Keratinocyte (primary cell): ENCODE measurements around the gene ZNF584. TPM values are rescaled to one million over a fixed set of nuclear protein-coding genes. Genes with fewer than 3 reads are reported as not detected.
A peak's percentile ranks its signal among the peaks of the same experiment; 100 is the strongest.

Source experiments
- DNase-seq: peaks from one replicate; pipeline ENCODE4 v3.0.0-alpha.2; 2011; ENCODE audit warnings: low read depth, missing footprints, low spot score
- FAIRE-seq: peaks from 2 replicates; lab custom pipeline; 2011; peaks lifted over from hg19 to GRCh38; lab: Jason Lieb, UNC
- H2AFZ ChIP-seq: 2 replicates; pipeline ENCODE4 v1.6.0; 2012; ENCODE audit warnings: low read length, control low read depth, inconsistent platforms; ENCODE audit not compliant: control insufficient read depth
- H3K27ac ChIP-seq: 2 replicates; pipeline ENCODE4 v1.5.1; 2011; ENCODE audit warnings: low read length; ENCODE audit not compliant: control insufficient read depth, insufficient read depth
- H3K27me3 ChIP-seq: 3 replicates; pipeline ENCODE4 v1.6.0; 2011; ENCODE audit warnings: low read length; ENCODE audit not compliant: control insufficient read depth, insufficient read depth; ENCODE audit errors: extremely low read depth
- H3K36me3 ChIP-seq, 2 experiments: 2 replicates in 1 of 2; 3 replicates in 1 of 2; pipeline ENCODE4 v1.5.1; 2011; ENCODE audit warnings: low read length in 2 of 2, mild to moderate bottlenecking in 1 of 2; ENCODE audit not compliant: control insufficient read depth in 2 of 2, insufficient read depth in 2 of 2; ENCODE audit errors: extremely low read depth in 1 of 2
- H3K4me1 ChIP-seq: 3 replicates; pipeline ENCODE4 v1.5.1; 2011; ENCODE audit warnings: low read length; ENCODE audit not compliant: control insufficient read depth, insufficient read depth; ENCODE audit errors: extremely low read depth
- H3K4me2 ChIP-seq: 3 replicates; pipeline ENCODE4 v1.6.0; 2011; ENCODE audit warnings: low read depth, low read length; ENCODE audit not compliant: control insufficient read depth, insufficient read depth; ENCODE audit errors: extremely low read depth
- H3K4me3 ChIP-seq, 3 experiments: fragments of 200-600 bp in 1 of 3; sonication (generic) in 1 of 3; 2 replicates in 2 of 3; 3 replicates in 1 of 3; pipeline ENCODE4 v1.5.1; 2011 to 2016; ENCODE audit warnings: low read length in 3 of 3, mild to moderate bottlenecking in 3 of 3, control low read depth in 2 of 3, inconsistent platforms in 1 of 3, low read depth in 1 of 3, mixed read lengths in 1 of 3, mixed run types in 1 of 3, moderate library complexity in 1 of 3; ENCODE audit not compliant: control insufficient read depth in 2 of 3, insufficient read depth in 2 of 3; ENCODE audit errors: extremely low read depth in 1 of 3
- H3K79me2 ChIP-seq: 2 replicates; pipeline ENCODE4 v1.6.0; 2012; ENCODE audit warnings: low read length; ENCODE audit not compliant: control insufficient read depth, insufficient read depth
- H3K9ac ChIP-seq: 3 replicates; pipeline ENCODE4 v1.6.0; 2011; ENCODE audit warnings: low read length; ENCODE audit not compliant: control insufficient read depth, insufficient read depth; ENCODE audit errors: extremely low read depth
- H3K9me1 ChIP-seq: 3 replicates; pipeline ENCODE4 v1.6.0; 2011; ENCODE audit warnings: low read length; ENCODE audit not compliant: control insufficient read depth, insufficient read depth; ENCODE audit errors: extremely low read depth
- H3K9me3 ChIP-seq: 2 replicates; pipeline ENCODE4 v1.5.1; 2012; ENCODE audit warnings: low read depth, low read length; ENCODE audit not compliant: control insufficient read depth
- H4K20me1 ChIP-seq: 3 replicates; pipeline ENCODE4 v1.6.0; 2011; ENCODE audit warnings: low read length; ENCODE audit not compliant: control insufficient read depth, insufficient read depth; ENCODE audit errors: extremely low read depth
- CTCF ChIP-seq, 3 experiments: IDR thresholded peaks in 1 of 3; conservative IDR thresholded peaks in 1 of 3; optimal IDR thresholded peaks in 1 of 3; 2 replicates in 2 of 3; 3 replicates in 1 of 3; pipeline versions ENCODE3 to v1.5.1; 2011; ENCODE audit warnings: low read length in 3 of 3, mild to moderate bottlenecking in 3 of 3, moderate library complexity in 2 of 3, control low read depth in 1 of 3, inconsistent platforms in 1 of 3; ENCODE audit not compliant: insufficient read depth in 2 of 3; ENCODE audit errors: extremely low read depth in 1 of 3
- EZH2 ChIP-seq: IDR thresholded peaks from one replicate; pipeline ENCODE4 v1.6.1; 2012; ENCODE audit warnings: inconsistent platforms, mild to moderate bottlenecking, low read length, moderate library complexity
- dilution Hi-C: fragments of 300-500 bp; cut with MboI; formaldehyde crosslinking; loops from one replicate; pipeline ENCODE4 v1.7.0; 2020; ENCODE audit warnings: low sequenced_read_pairs; ENCODE audit not compliant: extremely low pct_ligation_motif_present
- polyA plus RNA-seq, 5 experiments: library from polyadenylated mRNA; depleted of rRNA in 3 of 5; stranded (reverse) in 3 of 5; stranded (forward) in 1 of 5; unstranded in 1 of 5; fragments of >200 nt; gene quantifications; 1 replicate in 1 of 5; 2 replicates in 3 of 5; 3 replicates in 1 of 5; pipeline versions ENCODE4 v1.2.1 to v1.2.3, GENCODE V29; 2011 to 2012; ENCODE audit warnings: missing spikeins in 2 of 5, low read depth in 1 of 5, low replicate concordance in 1 of 5

ZNF584 gene
- polyA plus RNA-seq, 1 donor (not counting 4 experiments of a cell fraction or from before 2014, with no cell fraction given) = 12.2 TPM

DNA sequence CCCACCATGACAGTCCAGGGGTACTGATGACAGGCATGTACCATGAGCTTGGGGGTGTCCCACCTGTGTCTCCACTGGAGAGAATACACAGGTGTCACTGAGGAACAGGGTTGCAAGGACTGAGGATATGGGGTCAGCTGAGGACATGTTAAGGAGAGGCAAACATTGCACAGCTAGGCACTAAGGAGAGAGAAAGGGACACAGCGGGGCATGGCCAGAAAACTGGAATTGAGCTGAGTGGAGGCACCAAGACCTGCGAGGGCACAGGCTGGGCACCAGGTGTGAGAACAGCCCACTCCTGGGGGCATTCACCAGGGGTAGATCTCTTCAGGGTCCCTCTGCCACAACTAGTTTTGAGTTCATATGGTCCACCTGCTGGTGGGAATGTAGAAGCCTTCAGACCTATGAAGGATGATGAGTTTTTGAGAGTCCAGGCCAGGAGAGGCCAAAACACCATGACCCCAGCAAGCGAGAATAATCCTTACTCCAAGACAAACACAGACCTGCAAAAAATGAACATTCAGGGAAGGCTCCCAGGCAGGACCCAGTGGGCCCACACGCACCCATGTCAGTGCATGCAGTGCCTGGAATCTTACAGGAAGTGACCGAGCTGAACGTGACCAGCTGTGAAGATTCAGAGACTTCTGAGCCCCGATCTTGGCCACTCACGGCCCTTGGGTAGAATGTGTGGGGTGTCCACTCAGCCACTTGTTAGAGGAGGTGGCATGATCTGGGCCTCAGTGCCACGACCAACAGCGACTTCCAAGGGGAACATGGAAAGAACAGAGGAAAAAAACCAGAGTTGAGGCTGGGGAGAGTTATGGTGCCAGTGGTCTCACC lies 1.4 kb upstream of the ZNF584 start:
- no peak for FAIRE-seq
- TF ChIP-seq CTCF (optimal IDR thresholded peaks at IDR 0.05 in 1 of 3, IDR thresholded peaks at IDR 0.05 in 1 of 3, conservative IDR thresholded peaks at IDR 0.05 in 1 of 3; ENCODE audit: extremely low read depth in 1 of 3, insufficient read depth in 2 of 3, low read length in 3 of 3) (peak; percentile 38 to 58 (median 53)), EZH2 (no peak)
- peak overlapping the region; percentile 99 for H3K4me2 ChIP-seq

GRCh38 chr19:58407658-58408151 lies 744 bp upstream of the ZNF584 start:
- Histone ChIP-seq H3K9me3 (no peaks in the 10 kb centered on the region), H3K36me3 (peaks cover 0 to 2% of the 10 kb centered on the region in 2 experiments), H3K4me3 (peak overlapping the region; percentile 91 to 93 (median 93)), H3K9ac (peak overlapping the region; percentile 91), H2AFZ (peak overlapping the region; percentile 85), H3K4me2 (peak overlapping the region; percentile 99), H3K27me3 (no peaks in the 10 kb centered on the region), H3K9me1 (peaks cover 4% of the 10 kb centered on the region), H3K4me1 (peaks cover 21% of the 10 kb centered on the region), H4K20me1 (no peaks in the 10 kb centered on the region), H3K27ac (peak overlapping the region; percentile 87), H3K79me2 (peaks cover 36% of the 10 kb centered on the region)
- dilution Hi-C loops = no loop called here
- TF ChIP-seq CTCF (optimal IDR thresholded peaks at IDR 0.05 in 1 of 3, IDR thresholded peaks at IDR 0.05 in 1 of 3, conservative IDR thresholded peaks at IDR 0.05 in 1 of 3; ENCODE audit: extremely low read depth in 1 of 3, insufficient read depth in 2 of 3, low read length in 3 of 3) (no peak), EZH2 (no peak)
- FAIRE-seq = no peak
- DNase-seq = no peak

More for the DNA sequence above, 1.4 kb upstream of the ZNF584 start:
- peaks cover 36% of the 10 kb centered on the region for H3K79me2 ChIP-seq
- peak overlapping the region; percentile 91 for H3K9ac ChIP-seq
- dilution Hi-C loops = no loop called here
- peaks cover 24% of the 10 kb centered on the region for H3K4me1 ChIP-seq
- peak overlapping the region; percentile 87 for H3K27ac ChIP-seq
- H2AFZ ChIP-seq = no peak overlapping the region
- DNase-seq = no peak
- H3K36me3 ChIP-seq = peaks cover 0 to 2% of the 10 kb centered on the region in 2 experiments
- H3K4me3 ChIP-seq = peak overlapping the region; percentile 91 to 93 (median 93)
- no peaks in the 10 kb centered on the region for H3K27me3 ChIP-seq
- peaks cover 4% of the 10 kb centered on the region for H3K9me1 ChIP-seq
- H4K20me1 ChIP-seq = no peaks in the 10 kb centered on the region
- H3K9me3 ChIP-seq = no peaks in the 10 kb centered on the region
